ENCODE results near the gene MAB21L4.

DNA sequence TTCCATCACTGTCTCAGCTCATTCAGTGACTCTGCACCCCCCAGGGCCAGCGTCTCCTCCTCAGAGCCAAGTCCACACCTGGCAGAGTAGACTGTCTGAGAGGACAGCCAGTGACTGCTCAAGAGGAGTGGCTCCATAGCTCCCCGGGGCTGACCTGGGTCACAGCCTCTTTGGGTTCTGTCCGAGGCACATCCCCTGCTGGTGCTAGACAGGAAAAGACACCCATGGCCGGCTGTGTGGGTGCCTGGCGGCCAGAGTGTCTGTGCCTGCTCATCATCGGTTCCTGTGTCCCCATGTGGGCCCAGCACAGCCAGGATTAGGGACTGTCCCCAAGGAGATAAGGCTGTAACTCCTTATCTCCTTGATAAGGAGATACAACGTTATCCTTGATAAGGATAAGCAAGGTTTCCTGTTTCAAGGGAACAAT is 6.7 kb upstream of the MAB21L4 start:
- TF ChIP-seq, protein P1, sequence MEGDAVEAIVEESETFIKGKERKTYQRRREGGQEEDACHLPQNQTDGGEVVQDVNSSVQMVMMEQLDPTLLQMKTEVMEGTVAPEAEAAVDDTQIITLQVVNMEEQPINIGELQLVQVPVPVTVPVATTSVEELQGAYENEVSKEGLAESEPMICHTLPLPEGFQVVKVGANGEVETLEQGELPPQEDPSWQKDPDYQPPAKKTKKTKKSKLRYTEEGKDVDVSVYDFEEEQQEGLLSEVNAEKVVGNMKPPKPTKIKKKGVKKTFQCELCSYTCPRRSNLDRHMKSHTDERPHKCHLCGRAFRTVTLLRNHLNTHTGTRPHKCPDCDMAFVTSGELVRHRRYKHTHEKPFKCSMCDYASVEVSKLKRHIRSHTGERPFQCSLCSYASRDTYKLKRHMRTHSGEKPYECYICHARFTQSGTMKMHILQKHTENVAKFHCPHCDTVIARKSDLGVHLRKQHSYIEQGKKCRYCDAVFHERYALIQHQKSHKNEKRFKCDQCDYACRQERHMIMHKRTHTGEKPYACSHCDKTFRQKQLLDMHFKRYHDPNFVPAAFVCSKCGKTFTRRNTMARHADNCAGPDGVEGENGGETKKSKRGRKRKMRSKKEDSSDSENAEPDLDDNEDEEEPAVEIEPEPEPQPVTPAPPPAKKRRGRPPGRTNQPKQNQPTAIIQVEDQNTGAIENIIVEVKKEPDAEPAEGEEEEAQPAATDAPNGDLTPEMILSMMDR (IDR thresholded peaks at IDR 0.05; ENCODE audit: low read depth, low read length, poor library complexity, severe bottlenecking): no peak
- TF ChIP-seq EZH2phosphoT487 (IDR thresholded peaks at IDR 0.05; ENCODE audit: borderline replicate concordance, low read length): no peak

All from DOHH2 (cell line).